Upper lobe of left lung (tissue), 4 donors: Measurements from ENCODE around the gene P2RY13.

Source experiments
- POLR2AphosphoS5 ChIP-seq, 2 donors: sonication (generic); formaldehyde crosslinking; IDR thresholded peaks; one replicate each; pipeline ENCODE4 v1.5.1; 2017; ENCODE audit warnings: antibody characterized with exemption in 2 of 2
- TF ChIP-seq, protein P1 (sequence below), 6 experiments: fragments of 450-650 bp in 4 of 6; fragments of 200-600 bp in 2 of 6; sonication (generic) in 2 of 6; IDR thresholded peaks; one replicate each; pipeline ENCODE4 v1.5.1; 2016 to 2019; ENCODE audit warnings: antibody characterized with exemption in 6 of 6

DNA sequence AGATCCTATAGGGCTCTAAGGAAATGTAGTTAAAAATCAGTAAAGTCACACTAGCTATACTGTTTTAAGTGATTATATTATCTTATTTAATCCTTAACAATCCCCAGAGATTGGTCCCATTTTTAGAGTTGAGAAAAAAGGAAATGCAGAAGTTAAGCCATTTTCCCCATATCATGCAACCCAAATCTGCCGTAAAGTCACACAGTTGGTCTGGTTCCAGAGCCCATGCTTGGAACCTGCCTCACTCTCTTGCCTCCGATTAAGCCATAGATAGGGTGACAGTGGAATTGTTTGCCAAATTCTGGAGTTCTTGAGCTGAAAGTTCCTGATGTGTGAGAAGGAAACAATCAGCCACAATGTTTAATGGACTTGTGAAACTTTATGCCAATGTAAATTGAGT lies 2.3 kb upstream of the P2RY13 start:
- TF ChIP-seq, protein P1, sequence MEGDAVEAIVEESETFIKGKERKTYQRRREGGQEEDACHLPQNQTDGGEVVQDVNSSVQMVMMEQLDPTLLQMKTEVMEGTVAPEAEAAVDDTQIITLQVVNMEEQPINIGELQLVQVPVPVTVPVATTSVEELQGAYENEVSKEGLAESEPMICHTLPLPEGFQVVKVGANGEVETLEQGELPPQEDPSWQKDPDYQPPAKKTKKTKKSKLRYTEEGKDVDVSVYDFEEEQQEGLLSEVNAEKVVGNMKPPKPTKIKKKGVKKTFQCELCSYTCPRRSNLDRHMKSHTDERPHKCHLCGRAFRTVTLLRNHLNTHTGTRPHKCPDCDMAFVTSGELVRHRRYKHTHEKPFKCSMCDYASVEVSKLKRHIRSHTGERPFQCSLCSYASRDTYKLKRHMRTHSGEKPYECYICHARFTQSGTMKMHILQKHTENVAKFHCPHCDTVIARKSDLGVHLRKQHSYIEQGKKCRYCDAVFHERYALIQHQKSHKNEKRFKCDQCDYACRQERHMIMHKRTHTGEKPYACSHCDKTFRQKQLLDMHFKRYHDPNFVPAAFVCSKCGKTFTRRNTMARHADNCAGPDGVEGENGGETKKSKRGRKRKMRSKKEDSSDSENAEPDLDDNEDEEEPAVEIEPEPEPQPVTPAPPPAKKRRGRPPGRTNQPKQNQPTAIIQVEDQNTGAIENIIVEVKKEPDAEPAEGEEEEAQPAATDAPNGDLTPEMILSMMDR (IDR thresholded peaks at IDR 0.05) = no peak
- TF ChIP-seq POLR2AphosphoS5 (IDR thresholded peaks at IDR 0.05) = no peak
